NCI-H1436 (cell line): ENCODE results near the gene TET3.

ENCODE experiments used
- DNase-seq: peaks from one replicate; lab custom pipeline; 2025; lab: John Stamatoyannopoulos, UW

TET3 gene

GRCh38 chr2:74007121-74007520 lies 22.4 kb downstream of the TET3 start:
- DNase-seq, result no peak

GRCh38 chr2:74007711-74008110 lies 23.0 kb downstream of the TET3 start:
- DNase-seq, result no peak

GRCh38 chr2:74008761-74009395 lies 24.2 kb downstream of the TET3 start:
- DNase-seq, result no peak

DNA sequence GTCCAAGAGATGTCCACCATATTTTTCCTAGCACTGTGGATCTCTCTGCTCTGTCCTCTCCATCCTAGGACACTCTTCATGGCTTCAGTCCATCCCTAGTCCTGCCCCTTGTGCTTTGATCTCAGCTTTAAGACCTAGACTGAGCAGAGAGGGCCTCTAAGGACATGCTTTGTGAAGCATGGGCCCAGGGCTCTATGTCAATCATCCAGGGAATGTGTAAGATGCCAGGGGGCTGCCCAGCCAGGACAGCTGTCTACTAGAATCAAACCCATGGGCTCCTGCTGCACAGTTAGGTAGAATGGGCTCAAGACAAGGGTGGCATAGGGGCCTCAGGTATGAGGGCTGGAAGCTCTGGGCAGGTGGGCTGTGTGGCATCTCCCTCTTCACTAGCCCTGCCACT lies 24.9 kb downstream of the TET3 start:
- no peak for DNase-seq

DNA sequence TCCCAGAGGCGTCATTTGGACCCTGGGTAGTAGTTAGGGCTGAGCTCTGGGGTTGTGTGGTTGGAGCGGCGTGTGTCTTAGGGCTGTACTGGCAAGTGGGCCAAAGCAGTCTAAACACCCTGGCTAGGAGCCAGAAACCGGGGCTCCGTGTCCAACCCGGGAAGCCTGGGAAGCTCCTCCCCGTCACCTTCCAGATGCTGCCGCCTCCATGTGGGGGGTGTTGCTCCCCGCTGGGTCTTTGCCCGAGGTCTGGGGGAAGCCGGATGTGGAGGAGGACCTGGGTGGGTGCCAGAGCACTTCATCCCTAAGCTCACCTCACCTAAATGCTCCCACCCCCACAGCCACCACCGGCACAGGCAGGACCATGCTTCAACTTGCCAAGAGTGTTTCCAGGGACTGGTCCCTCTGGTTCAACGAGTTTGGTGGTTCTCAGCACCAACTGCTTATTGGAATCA lies 25.4 kb downstream of the TET3 start:
- DNase-seq, result no peak

GRCh38 chr2:74011246-74011645 lies 26.5 kb downstream of the TET3 start:
- DNase-seq, result no peak

DNA sequence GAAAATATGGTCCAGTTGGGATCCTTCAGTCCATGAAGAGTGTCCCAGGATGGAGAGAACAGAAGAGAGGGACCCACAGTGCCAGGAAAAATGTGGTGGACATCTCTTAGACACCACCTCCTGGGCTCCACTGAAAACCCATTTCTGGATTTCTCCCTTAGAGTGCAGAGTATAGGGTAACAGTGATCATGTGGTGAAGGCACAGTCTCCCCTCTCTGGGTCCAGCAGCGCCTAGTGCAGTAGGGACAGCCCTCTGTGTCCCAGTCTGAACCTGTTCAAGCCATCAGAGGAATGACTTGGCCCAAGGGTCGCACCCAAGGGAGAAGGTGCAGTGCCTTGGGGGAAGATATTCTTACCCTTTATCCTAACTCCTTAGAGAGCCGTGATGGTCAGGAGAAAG lies 30.1 kb downstream of the TET3 start:
- DNase-seq, result no peak

DNA sequence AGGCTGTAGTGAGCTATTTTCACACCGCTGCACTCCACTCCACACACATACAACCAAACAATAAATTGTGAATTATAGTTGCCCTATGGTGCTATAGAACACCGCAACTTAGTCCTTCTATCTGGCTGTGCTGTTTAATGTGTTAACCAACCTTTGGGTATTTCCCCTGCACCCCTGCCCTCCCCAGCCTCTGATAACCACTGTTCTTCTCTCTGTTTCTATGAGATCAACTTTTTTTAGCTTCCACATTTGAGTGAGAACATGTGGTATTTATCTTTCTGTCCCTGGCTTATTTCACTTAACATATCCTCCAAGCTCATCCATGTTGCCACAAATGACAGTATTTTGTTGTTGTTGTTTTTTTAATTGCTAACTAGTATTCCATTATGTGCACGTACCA lies 32.5 kb downstream of the TET3 start:
- DNase-seq, result no peak

DNA sequence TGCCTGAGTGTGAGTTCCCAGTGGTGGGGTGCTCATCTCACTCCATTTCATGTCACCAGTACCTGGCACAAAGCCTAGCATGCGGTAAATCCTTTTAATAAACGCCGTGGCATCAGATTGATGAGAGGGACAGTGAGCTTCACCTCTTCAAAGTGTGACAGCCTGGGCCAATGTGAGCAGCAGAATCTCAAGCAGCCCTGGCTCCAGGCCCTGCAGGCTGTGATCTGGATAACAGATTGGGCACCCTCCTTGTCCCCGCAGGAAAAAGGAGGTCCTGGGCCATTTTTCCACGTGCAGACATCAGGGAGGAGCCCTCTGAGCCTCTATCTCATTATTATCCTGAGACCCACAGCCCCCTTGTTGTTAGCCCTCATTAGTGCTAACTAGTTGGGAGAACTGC lies 34.8 kb downstream of the TET3 start:
- no peak for DNase-seq

- DNase-seq, result no peak
These were observed 36.1 kb downstream of the TET3 start for GRCh38 chr2:74020702-74021406.

GRCh38 chr2:74021407-74021755 lies 36.7 kb downstream of the TET3 start:
- DNase-seq, result no peak

DNA sequence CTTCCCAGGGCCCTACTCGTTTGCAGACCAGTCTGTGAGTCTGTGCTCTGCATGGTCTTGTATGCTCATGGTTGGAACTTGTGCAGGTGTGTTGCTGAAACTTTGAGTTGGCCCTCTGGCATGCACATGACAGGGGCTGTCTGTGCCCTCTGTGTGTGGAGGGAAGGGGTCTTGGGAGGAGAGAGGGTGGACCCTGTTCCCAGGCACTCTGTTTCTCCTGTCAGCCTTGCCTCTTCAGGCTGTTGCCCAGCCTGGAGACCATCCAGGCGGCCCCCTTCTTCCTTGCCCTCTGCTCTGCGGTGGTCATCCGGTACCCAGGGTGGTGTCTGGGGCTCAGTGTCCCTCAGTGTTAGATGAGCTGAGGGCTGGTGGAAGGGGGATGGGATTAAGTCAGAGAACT lies 39.5 kb downstream of the TET3 start:
- no peak for DNase-seq

GRCh38 chr2:74025971-74026612 lies 41.4 kb downstream of the TET3 start:
- no peak for DNase-seq

DNA sequence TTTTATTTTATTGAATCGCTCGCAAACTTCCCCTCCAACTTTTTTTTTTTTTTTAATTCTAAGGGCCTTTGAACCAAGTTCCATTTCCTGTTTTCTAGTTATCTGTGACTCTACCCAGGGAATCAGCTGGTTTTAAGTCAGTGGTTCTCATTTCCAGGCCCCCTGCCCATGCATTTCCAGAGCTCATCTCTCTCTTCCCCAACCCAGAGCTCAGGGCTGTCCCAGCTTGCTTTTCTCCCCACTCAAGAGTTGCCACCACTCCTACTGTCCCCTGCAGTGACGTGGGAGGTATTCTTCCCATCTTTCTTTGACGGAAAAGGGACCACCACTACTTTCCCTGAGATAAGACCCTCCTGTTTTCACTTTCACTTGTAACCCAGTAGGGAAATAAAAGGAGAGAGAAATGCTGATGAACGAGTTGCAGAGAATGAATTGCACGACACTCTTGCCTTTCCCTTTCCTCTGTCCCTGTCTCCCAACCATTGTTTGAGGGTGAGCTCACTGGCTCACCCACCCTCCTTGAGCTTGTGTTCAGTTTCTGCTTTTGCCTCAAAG lies 42.1 kb downstream of the TET3 start:
- no peak for DNase-seq

DNA sequence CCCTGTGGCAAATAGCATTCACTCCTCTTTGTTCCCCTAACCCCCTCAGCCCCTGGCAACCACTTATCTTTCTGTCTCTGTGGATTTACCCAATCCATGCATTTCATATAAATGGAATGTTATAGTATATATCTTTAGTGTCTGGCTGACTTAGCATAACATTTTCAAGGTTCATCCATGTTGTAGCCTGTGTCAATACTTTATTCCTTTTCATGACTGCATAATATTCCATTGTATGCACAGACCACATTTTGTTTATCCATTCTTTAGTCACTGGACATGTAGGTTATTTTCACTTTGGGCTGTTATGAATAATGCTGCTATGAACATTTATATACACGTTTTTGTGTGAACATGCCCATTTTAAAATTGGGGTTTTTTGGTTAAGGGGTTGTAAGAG lies 42.8 kb downstream of the TET3 start:
- DNase-seq, result no peak

DNA sequence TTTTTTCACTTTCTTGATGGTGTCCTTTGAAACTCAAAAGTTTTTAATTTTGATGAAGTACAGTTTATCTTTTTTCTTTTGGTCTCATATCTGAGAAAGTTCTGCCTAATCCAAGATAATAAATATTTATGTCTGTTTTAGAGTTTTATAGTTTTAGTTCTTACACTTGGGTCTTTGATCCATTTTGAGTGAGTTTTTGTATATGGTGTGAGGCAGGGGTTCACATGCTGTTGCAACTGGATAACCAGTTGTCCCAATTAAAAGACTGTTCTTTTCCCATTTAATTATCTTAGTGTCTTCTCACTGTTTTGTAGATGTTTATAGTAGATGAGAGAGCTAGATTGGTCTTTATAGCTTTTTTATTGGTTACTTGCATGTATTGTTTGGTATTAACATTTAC lies 43.6 kb downstream of the TET3 start:
- no peak for DNase-seq

GRCh38 chr2:74028741-74029140 lies 44.0 kb downstream of the TET3 start:
- no peak for DNase-seq

GRCh38 chr2:74029714-74030397 lies 45.1 kb downstream of the TET3 start:
- no peak for DNase-seq

- DNase-seq, result no peak
These were observed 46.5 kb downstream of the TET3 start for GRCh38 chr2:74031221-74031620.

GRCh38 chr2:74031959-74032287 lies 47.2 kb downstream of the TET3 start:
- DNase-seq, result no peak

- DNase-seq, result no peak
These were observed 48.7 kb downstream of the TET3 start for GRCh38 chr2:74033375-74033774.
